Ascending aorta (tissue), 2 donors: Measurements from ENCODE around the gene H6PD. TPM values are rescaled to one million over a fixed set of nuclear protein-coding genes. Genes with fewer than 3 reads are reported as not detected.

Experiments
- DNase-seq, 2 donors: peaks; one replicate each; pipeline ENCODE4 v3.0.0-alpha.2; 2019; ENCODE audit warnings: low spot score in 2 of 2
- H3K27ac ChIP-seq, 2 donors: fragments of 200-600 bp; sonication (generic); one replicate each; pipeline ENCODE4 v1.5.1; 2016 to 2017; ENCODE audit warnings: mild to moderate bottlenecking in 1 of 2
- H3K27me3 ChIP-seq: fragments of 200-600 bp; sonication (generic); one replicate; pipeline ENCODE4 v1.5.1; 2017
- H3K36me3 ChIP-seq, 2 donors: fragments of 200-600 bp; sonication (generic); one replicate each; pipeline ENCODE4 v1.5.1; 2016
- H3K4me1 ChIP-seq, 2 donors: fragments of 200-600 bp; sonication (generic); one replicate each; pipeline ENCODE4 v1.5.1; 2016 to 2017; ENCODE audit warnings: mild to moderate bottlenecking in 1 of 2
- H3K4me3 ChIP-seq, 2 donors: fragments of 200-600 bp; sonication (generic); one replicate each; pipeline ENCODE4 v1.5.1; 2016 to 2017; ENCODE audit warnings: mild to moderate bottlenecking in 1 of 2
- H3K9me3 ChIP-seq, 2 donors: fragments of 200-600 bp; sonication (generic); one replicate each; pipeline ENCODE4 v1.5.1; 2016
- CTCF ChIP-seq, 3 experiments: fragments of 200-600 bp in 2 of 3; fragments of 450-650 bp in 1 of 3; sonication (generic) in 2 of 3; IDR thresholded peaks; one replicate each; pipeline ENCODE4 v1.5.1; 2016 to 2019; ENCODE audit warnings: antibody characterized with exemption in 3 of 3, mild to moderate bottlenecking in 1 of 3, moderate library complexity in 1 of 3
- intact Hi-C: fragments of 100-400 bp; cut with DNase I; formaldehyde crosslinking; loops from one replicate; pipeline ENCODE4 v1.15.1; 2023
- total RNA-seq: library from RNA; depleted of rRNA; stranded (reverse); fragments of >200 nt; gene quantifications from one replicate; pipeline ENCODE4 v1.1.0, GENCODE V29; 2016

H6PD gene
- total RNA-seq, 1 donor from 2014 or later, result 56.8 TPM

- TF ChIP-seq CTCF (IDR thresholded peaks at IDR 0.05), result no peak
- peak; percentile 42 to 87 for DNase-seq
Measured at GRCh38 chr1:9242338-9242969, 7.9 kb downstream of the H6PD start.

DNA sequence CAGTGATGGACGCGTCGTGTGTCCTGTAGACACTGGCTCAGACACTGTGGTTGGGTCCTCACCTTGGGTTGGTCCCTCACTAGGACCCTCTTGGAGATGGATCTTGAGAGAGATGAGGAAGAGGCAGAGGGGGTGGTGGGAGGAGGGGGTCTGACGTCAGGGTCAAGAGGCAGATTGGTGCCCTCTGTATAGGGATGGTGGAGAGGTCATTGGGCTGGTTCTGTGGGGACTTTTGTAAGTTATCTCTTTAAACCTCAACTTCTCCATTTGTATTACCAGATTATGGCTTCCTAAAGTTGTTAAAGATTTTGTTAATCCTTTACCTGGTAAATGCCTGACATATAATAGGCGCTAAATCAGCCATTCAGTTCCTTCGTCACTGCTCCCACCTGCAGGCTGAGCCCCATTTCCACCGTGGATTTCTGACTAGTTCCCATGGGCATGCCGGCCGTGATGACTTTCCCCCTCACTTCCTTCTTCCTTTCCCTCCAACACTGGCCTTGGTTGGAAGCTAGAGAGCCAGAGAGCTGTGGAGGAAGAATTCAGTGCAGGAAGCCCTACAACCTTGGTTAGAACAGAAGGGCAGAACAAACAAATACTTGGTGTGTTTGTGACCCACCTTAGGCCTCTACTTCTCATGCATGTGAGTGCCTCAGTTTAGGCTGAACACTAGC is 8.6 kb downstream of the H6PD start:
- Histone ChIP-seq H3K27me3 (no peaks in the 10 kb centered on the region), H3K4me1 (peaks cover 12 to 41% of the 10 kb centered on the region in 2 donors), H3K9me3 (no peaks in the 10 kb centered on the region), H3K27ac (peak overlapping the region; percentile 68 to 74), H3K36me3 (peaks cover 22 to 28% of the 10 kb centered on the region in 2 donors), H3K4me3 (peak overlapping the region; percentile 14 to 26)
- no peak for DNase-seq
- intact Hi-C loops, result no loop called here
- TF ChIP-seq CTCF (IDR thresholded peaks at IDR 0.05), result no peak

More at GRCh38 chr1:9242338-9242969, 7.9 kb downstream of the H6PD start:
- peaks cover 12 to 47% of the 10 kb centered on the region in 2 donors for H3K4me1 ChIP-seq
- intact Hi-C loops, result no loop called here
- no peaks in the 10 kb centered on the region for H3K27me3 ChIP-seq
- H3K9me3 ChIP-seq, result no peaks in the 10 kb centered on the region
- H3K27ac ChIP-seq, result peak overlapping the region; percentile 68 to 74
- peak overlapping the region; percentile 14 to 26 for H3K4me3 ChIP-seq
- peaks cover 20 to 21% of the 10 kb centered on the region in 2 donors for H3K36me3 ChIP-seq

- Histone ChIP-seq H3K27ac (no peak overlapping the region), H3K4me3 (no peak overlapping the region), H3K36me3 (peaks cover 22 to 28% of the 10 kb centered on the region in 2 donors), H3K9me3 (no peaks in the 10 kb centered on the region), H3K27me3 (no peaks in the 10 kb centered on the region), H3K4me1 (peaks cover 9 to 41% of the 10 kb centered on the region in 2 donors)
- no peak for TF ChIP-seq CTCF (IDR thresholded peaks at IDR 0.05)
- intact Hi-C loops, result loop anchor here (5.0 kb wide), 2 partner anchors 42 to 62 kb away; no protein-coding TSS in a partner anchor
- DNase-seq, result no peak
Measured at GRCh38 chr1:9244501-9245229, 10.1 kb downstream of the H6PD start.

DNA sequence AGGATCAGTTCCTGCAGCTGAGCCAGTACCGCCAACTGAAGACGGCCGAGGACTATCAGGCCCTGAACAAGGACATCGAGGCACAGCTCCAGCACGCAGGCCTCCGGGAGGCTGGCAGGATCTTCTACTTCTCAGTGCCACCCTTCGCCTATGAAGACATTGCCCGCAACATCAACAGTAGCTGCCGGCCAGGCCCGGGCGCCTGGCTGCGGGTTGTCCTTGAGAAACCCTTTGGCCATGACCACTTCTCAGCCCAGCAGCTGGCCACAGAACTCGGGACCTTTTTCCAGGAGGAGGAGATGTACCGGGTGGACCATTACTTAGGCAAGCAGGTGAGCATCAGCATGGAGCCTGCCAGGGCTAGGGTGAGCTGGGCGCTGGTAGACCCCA is 10.7 kb downstream of the H6PD start:
- DNase-seq, result no peak
- no peak overlapping the region for H3K4me3 ChIP-seq
- peaks cover 22 to 28% of the 10 kb centered on the region in 2 donors for H3K36me3 ChIP-seq
- H3K27ac ChIP-seq, result no peak overlapping the region
- intact Hi-C loops, result loop anchor here (5.0 kb wide), 2 partner anchors 43 to 63 kb away; no protein-coding TSS in a partner anchor
- H3K27me3 ChIP-seq, result no peaks in the 10 kb centered on the region
- no peak for TF ChIP-seq CTCF (IDR thresholded peaks at IDR 0.05)
- H3K9me3 ChIP-seq, result no peaks in the 10 kb centered on the region
- peaks cover 13 to 41% of the 10 kb centered on the region in 2 donors for H3K4me1 ChIP-seq

- H3K4me1 ChIP-seq, result peaks cover 15 to 41% of the 10 kb centered on the region in 2 donors
- TF ChIP-seq CTCF (IDR thresholded peaks at IDR 0.05), result no peak
- intact Hi-C loops, result loop anchor here (5.0 kb wide), 2 partner anchors 43 to 63 kb away; no protein-coding TSS in a partner anchor
- no peaks in the 10 kb centered on the region for H3K9me3 ChIP-seq
- peaks cover 22 to 28% of the 10 kb centered on the region in 2 donors for H3K36me3 ChIP-seq
- H3K27ac ChIP-seq, result no peak overlapping the region
- H3K4me3 ChIP-seq, result no peak overlapping the region
- no peak for DNase-seq
- no peaks in the 10 kb centered on the region for H3K27me3 ChIP-seq
Measured at GRCh38 chr1:9245661-9246060, 11.1 kb downstream of the H6PD start.
